ENCODE measurements around the gene MAP4K4.

The MAP4K4 gene

DNA sequence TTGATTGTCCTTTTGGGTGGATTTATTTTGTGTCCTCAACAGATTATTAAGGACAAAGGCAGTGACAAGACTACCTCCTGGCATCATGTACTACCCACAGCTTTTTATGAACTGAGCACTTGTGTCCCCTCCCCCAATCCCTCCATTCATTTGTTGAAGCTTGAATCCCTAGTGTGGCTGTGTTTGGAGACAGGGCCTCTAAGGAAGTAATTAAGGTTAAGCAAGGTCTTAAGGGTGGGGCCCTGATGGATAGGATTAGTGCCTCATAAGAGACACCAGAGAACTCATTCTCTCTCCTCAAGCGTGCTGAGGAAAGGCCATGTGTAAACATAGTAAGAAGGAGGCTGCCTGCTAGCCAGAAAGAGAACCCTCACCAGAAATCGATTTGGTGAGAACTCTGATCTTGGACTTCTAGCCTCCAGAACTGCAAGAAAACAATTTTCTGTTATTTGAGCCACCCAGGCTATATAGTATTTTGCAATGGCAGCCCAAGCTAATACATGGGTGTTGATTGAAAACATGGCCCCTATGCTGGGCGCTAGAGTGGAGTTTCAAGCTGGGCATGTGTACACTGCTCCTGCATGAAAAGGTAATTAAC, 3.4 kb upstream of the MAP4K4 start:
- DNase-seq = no peak

DNA sequence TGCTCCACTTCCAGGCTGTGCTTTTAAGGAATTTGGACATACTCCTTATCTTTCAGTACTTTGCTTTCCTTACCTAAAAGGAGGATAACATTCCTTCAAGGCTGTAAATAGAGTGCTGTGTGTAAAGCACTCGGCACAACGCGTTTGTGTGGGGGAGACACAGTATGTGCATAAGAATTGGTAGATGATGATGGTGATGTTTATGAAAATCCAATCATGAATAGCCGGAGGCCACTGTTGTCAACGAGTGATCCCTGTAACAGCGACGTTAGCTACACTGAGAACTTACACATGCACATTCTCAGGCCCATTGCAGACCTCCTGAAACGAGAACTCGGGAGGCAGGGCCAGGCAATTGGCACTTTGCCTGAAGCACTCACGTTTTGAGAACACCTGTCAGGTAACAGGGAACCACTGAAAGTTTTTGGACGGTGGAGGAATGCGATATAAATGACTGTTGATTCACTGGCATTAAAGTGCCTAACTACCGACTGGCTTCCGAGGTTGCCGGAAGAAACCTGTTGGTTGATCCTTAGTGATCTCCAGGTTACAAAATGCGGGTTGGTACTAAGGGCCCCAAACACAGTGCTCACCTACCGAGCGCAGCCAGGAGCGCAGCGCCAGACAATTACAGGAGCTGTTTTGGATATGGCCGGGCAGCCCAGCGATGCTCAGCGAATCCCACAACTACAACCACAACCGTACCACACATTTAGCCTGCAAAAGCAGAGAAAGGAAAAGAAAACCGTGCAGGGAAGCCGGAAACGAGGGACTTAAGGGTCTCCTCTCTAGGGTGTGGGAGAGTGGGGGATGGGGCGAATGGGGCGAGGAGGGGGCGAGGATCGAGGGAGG, 1.0 kb upstream of the MAP4K4 start:
- peak; percentile 36 for DNase-seq

DNA sequence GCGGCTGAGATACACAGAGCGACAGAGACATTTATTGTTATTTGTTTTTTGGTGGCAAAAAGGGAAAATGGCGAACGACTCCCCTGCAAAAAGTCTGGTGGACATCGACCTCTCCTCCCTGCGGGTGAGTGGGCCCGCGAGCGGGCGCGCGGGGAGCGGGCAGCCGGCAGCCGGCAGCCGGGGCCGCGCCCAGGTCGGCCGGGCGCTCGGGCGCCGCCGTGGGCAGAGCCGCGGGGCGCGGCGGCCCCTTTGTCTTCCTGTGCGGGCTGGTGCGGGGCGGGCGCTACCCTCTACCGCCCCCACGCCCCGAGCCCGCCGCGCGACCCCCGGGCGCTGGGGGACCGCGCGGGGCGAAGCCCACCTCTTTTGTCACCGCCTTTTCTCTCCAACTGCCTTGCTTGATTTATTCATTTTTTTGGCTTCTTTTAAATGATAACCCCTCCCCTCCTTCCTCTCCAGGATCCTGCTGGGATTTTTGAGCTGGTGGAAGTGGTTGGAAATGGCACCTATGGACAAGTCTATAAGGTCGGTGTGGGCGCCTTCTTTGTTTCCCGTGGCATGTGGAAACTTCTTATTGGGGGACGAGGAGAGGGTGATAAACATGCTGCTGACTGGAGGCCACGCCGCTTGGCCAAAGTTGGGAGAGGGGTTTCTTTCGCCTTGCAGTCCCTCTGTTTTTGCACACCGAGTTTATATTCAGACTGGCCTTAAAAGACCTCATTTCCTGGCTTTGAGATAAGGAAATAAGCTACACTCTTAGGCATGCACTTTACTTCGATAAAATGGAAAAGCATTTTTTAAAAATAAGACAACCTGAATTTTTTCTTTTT, 722 bp downstream of the MAP4K4 start:
- no peak for DNase-seq

- peak; percentile 44 for DNase-seq
These were observed 1.6 kb downstream of the MAP4K4 start for GRCh38 chr2:101698844-101699754.

GRCh38 chr2:101699755-101700461, 2.4 kb downstream of the MAP4K4 start:
- DNase-seq = no peak

GRCh38 chr2:101704046-101704466, 6.5 kb downstream of the MAP4K4 start:
- peak; percentile 51 for DNase-seq

GRCh38 chr2:101704816-101705578, 7.5 kb downstream of the MAP4K4 start:
- DNase-seq = no peak

- DNase-seq = no peak
These were observed 8.8 kb downstream of the MAP4K4 start for GRCh38 chr2:101706121-101706818.

DNA sequence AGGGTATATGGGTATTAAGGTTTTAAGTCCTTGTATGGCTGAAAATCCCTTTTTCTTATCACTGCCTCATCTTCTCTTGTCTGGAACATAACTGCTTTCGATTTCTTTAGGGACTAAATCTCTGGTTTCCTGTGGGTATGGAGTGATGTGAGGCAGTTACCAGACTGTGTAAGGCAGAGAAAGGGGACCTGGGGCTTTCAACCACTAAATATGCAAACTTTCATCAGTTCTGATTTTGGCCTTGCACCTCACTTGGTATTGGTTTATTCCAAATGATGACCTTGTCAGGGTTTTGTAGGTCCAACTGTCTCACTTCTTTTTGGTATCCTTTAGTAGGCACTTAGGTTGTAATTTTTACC, 9.3 kb downstream of the MAP4K4 start:
- DNase-seq = peak; percentile 34

DNA sequence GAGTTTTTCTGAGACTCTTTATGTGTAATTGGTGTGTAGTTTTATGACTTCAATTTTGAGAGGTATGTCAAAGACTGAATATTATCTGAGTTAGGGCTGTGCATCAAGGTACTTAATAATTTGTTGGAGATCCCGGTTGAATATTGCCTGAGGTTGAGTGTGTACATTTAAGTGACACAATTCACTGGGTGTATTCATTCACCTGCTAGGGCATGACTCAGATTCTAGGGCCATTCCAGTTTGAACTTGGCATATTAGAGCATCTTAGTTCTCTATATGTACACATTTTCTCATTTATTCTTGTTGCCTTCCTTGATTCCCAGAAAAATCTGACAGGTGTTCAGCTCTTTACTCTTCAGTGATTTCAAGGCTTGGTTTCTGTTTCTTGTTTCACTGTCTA, 12.5 kb downstream of the MAP4K4 start:
- no peak for DNase-seq

DNA sequence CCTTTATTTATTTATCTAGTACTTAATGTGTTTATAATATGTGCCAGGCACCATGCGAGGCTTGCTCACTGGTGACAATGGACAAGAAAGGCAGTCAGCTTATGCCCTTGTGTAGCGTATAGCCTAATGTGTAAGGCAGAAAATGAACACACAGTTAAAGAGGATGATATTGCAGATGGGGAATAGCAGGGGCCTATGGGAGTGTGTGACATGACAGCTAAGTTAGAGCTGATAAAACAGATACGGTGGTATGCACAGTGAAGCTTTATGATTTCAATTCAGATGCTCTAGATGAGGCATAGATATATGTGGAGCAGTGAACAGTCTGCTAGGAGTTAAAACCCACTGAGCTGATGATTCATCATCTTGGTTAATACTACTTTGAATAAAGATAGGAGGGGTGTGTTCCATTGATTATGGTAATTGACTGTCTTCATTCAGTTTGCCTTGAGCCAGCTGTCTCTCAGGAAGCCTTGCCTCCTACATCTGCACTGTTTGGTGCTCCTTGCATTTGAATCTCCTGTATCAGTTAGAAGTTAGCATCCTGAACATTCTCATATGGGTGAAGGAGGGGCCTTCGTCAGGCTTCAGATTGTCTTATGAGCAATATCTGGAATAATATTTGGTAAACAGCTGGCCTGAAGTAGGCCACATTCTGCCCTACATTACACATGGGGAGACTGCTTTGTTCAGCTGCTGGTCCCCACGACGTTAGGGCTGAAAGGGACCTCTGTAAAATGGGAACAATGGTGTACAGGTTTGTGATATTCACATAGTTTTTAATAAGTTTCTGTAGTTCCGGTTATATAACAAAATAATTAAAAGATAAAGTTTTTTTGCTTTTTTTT, 13.2 kb downstream of the MAP4K4 start:
- DNase-seq = peak; percentile 27

GRCh38 chr2:101714118-101714517, 16.6 kb downstream of the MAP4K4 start:
- DNase-seq = no peak

GRCh38 chr2:101717071-101717845, 19.8 kb downstream of the MAP4K4 start:
- DNase-seq = peak; percentile 71

GRCh38 chr2:101718479-101718878, 21.0 kb downstream of the MAP4K4 start:
- DNase-seq = no peak

- peak; percentile 54 for DNase-seq
These were observed 21.6 kb downstream of the MAP4K4 start for GRCh38 chr2:101718993-101719571.

- DNase-seq = no peak
These were observed 23.2 kb downstream of the MAP4K4 start for GRCh38 chr2:101720732-101721131.

GRCh38 chr2:101722864-101723263, 25.4 kb downstream of the MAP4K4 start:
- DNase-seq = no peak

Measured in CD4-positive, alpha-beta T cell treated with Interleukin-17A for 4 hours (primary cell).